Measurements from ENCODE around the gene RETN. TPM values are rescaled to one million over a fixed set of nuclear protein-coding genes. Genes with fewer than 3 reads are reported as not detected.

Gene RETN
- total and polyA plus RNA-seq, 8 donors = 6.2 to 41.4 (median 9.6) TPM; not detected in 5

DNA sequence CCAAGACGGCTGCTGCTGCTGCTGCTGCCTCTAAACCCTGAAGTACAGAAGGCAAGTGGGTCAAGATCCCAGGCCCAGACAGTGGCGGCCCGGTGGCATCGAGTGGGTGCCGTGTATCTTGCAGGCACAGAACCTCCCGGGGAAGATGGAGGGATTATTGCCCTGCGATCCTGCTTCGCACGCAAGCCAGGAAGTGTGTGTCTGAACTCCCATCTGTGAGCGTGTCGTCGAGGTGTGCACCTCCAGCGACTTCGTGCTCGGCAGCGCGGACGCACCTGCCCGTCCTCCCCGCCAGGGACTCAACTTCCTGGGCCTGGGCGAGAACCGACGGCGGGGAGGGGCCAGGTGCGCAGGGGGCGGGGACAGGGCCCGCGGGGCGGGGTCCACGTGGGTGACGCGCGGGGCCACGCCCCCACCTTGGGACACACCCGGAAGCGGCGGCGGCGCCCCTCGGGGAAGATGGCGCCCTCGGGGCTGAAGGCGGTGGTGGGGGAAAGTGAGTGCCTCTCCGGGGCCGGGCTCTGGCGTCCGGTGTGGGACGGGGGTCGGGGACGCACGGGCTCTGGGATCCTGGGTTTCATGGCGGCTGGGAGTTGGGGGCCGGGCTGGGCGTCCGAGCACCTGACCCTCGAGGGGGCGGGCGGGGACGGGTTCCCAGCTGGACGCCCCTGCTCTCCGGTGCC, 32.0 kb upstream of the RETN start, which contains the start of gene STXBP2:
TSS of gene STXBP2 (plus strand) at position 420 of the 683 bp plus-strand sequence. CDS start at position 460, 40 bp downstream.
- 7 to 25% (median 8%) methylated on average over 26 to 61 of the region's 61 CpGs for WGBS, 5 donors
- DNase-seq = peak; percentile 93
- no peak for TF ChIP-seq EP300 (IDR thresholded peaks at IDR 0.05)
- TF ChIP-seq POLR2A (IDR thresholded peaks at IDR 0.05) = peak in 1 of 4 donors; percentile 42
- TF ChIP-seq POLR2AphosphoS5 (IDR thresholded peaks at IDR 0.05) = peak in 2 of 3 donors; percentile 86 to 89
- TF ChIP-seq, protein P1, sequence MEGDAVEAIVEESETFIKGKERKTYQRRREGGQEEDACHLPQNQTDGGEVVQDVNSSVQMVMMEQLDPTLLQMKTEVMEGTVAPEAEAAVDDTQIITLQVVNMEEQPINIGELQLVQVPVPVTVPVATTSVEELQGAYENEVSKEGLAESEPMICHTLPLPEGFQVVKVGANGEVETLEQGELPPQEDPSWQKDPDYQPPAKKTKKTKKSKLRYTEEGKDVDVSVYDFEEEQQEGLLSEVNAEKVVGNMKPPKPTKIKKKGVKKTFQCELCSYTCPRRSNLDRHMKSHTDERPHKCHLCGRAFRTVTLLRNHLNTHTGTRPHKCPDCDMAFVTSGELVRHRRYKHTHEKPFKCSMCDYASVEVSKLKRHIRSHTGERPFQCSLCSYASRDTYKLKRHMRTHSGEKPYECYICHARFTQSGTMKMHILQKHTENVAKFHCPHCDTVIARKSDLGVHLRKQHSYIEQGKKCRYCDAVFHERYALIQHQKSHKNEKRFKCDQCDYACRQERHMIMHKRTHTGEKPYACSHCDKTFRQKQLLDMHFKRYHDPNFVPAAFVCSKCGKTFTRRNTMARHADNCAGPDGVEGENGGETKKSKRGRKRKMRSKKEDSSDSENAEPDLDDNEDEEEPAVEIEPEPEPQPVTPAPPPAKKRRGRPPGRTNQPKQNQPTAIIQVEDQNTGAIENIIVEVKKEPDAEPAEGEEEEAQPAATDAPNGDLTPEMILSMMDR (IDR thresholded peaks at IDR 0.05) = peak in 3 of 7 experiments; percentile 25 to 51 (median 26)
- Histone ChIP-seq H3K36me3 (peaks cover 0 to 41% (median 21%) of the 10 kb centered on the region in 4 donors), H3K4me3 (peak within 1 kb of the TSS; percentile 60 to 73 (median 62)), H3K4me1 (peaks cover 0 to 40% (median 28%) of the 10 kb centered on the region in 4 donors), H3K9me3 (no peaks in the 10 kb centered on the region), H3K27ac (peak within 1 kb of the TSS; percentile 84 to 96 (median 90)), H3K27me3 (peaks cover 0 to 45% (median 9%) of the 10 kb centered on the region in 3 donors)
- intact Hi-C loops (cut with DNase I; ENCODE audit: low total_unique reads) = no loop called here

DNA sequence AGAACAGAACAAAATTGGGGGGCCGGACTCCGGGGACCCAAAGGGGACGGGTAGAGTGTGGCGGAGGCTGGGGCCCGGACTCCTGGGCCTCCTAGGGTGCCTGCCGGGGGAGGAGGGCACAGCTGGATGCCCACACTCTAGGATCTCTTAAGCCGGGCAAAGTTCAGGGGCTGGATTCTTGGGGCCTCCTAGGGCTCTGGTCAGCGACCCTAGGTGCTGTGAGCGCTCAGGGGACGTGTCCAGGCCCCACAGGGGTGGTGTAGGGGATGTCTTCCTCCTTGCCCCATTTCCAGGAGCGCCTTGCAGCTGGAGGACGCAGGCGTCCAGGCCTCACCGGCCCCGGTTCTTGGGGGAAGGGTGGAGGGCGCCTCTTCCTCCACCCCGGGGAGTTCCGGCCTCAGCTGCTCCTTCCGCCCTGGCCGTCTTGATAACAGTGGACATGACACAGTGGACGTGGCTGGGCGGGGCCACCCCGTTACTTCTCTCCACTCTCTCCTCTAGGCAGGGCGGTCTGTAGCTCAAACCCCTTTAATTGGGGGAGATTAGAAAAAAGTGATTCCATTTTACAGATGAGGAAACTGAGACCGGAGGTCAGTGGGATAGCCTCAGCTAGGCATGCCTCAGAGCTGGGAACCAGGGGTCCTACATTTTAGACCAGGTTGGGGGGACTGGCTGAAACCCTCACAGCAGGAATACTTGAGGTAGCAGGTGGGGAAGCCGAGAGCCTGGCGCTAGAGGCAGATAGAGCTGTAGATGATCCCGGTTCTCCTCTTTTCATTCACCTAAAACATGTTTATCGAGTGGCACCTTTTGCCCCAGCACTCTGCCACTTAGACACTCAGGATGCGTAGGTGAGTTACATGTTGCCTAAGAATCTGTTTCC, 31.2 kb upstream of the RETN start:
- no peak for TF ChIP-seq POLR2A (IDR thresholded peaks at IDR 0.05)
- TF ChIP-seq POLR2AphosphoS5 (IDR thresholded peaks at IDR 0.05) = peak in 2 of 3 donors; percentile 31 to 47
- DNase-seq = peak; percentile 67 to 73
- no peaks in the 10 kb centered on the region for H3K9me3 ChIP-seq
- H3K27ac ChIP-seq = peak overlapping the region; percentile 84 to 96 (median 90)
- intact Hi-C loops (cut with DNase I; ENCODE audit: low total_unique reads) = no loop called here
- peaks cover 0 to 41% (median 18%) of the 10 kb centered on the region in 4 donors for H3K36me3 ChIP-seq
- peak overlapping the region; percentile 60 to 73 (median 62) for H3K4me3 ChIP-seq
- WGBS, 5 donors = 22 to 37% (median 28%) methylated on average over 21 to 30 of the region's 30 CpGs
- peaks cover 0 to 37% (median 28%) of the 10 kb centered on the region in 4 donors for H3K4me1 ChIP-seq
- H3K27me3 ChIP-seq = peaks cover 0 to 53% (median 9%) of the 10 kb centered on the region in 3 donors

DNA sequence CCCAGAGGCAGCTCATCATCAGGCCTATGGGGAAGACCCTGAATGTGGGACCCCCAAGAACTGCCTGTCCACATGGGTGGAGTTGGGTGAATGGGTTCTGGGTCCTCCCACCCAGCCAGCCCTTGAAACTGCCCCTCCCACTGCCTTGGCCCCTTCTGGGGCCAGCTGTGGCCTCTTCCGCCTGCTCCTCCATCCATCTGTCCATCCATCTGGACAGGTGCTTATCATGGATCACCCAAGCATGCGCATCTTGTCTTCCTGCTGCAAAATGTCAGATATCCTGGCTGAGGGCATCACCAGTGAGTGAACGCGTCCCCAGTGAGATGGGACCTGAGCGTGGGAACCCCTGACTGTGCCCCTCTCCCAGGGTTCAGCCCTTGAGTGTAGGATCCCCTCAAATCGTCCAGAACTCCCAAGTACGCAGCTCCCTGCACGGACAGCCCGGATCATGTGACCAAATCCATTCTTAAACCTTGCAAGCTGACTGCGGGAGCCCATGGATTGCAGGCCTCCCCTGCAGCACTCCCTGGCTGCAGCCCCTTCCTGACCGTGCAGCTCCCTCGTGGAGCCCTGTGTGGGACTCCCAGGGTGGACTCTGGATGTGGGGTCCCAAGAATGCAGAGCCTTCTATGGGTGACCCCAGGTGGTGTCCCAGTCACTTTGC, 29.9 kb upstream of the RETN start:
- no peak overlapping the region for H3K27ac ChIP-seq
- H3K9me3 ChIP-seq = no peaks in the 10 kb centered on the region
- intact Hi-C loops (cut with DNase I; ENCODE audit: low total_unique reads) = no loop called here
- H3K4me3 ChIP-seq = peak overlapping the region in 1 of 4 donors; percentile 3
- peaks cover 0 to 64% (median 9%) of the 10 kb centered on the region in 3 donors for H3K27me3 ChIP-seq
- TF ChIP-seq, protein P1 (IDR thresholded peaks at IDR 0.05) = no peak
- TF ChIP-seq POLR2AphosphoS5 (IDR thresholded peaks at IDR 0.05) = no peak
- no peak for TF ChIP-seq POLR2A (IDR thresholded peaks at IDR 0.05)
- TF ChIP-seq EP300 (IDR thresholded peaks at IDR 0.05) = no peak
- peaks cover 0 to 45% (median 19%) of the 10 kb centered on the region in 4 donors for H3K36me3 ChIP-seq
- peaks cover 0 to 43% (median 28%) of the 10 kb centered on the region in 4 donors for H3K4me1 ChIP-seq
- WGBS, 5 donors = 78 to 88% (median 79%) methylated on average over 9 to 12 of the region's 12 CpGs
- no peak for DNase-seq

DNA sequence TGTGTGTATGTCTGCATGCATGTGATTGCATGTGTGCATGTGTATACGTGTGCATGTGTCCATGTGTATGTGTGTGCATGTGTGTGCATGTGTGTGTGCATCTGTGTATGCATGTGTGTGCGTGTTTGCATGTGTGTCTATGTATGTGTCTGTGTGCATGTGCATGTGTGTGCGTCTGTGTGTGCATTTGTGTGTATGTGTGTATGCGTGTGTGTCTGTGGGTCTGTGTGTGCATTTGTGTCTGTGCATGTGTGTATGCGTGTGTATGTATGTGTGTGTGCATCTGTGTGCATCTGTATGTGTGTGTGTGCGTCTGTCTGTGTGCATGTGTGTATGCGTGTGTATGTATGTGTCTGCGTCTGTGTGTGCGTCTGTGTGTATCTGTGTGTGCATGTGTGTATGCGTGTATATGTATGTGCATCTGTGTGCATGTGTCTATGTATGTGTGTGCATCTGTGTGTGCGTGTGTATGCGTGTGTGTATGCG, 28.9 kb upstream of the RETN start:
- no peak overlapping the region for H3K27ac ChIP-seq
- no peak overlapping the region for H3K4me3 ChIP-seq
- peaks cover 0 to 51% (median 28%) of the 10 kb centered on the region in 4 donors for H3K4me1 ChIP-seq
- DNase-seq = no peak
- no peaks in the 10 kb centered on the region for H3K9me3 ChIP-seq
- peaks cover 0 to 63% (median 9%) of the 10 kb centered on the region in 3 donors for H3K27me3 ChIP-seq
- intact Hi-C loops (cut with DNase I; ENCODE audit: low total_unique reads) = no loop called here
- peaks cover 0 to 52% (median 25%) of the 10 kb centered on the region in 4 donors for H3K36me3 ChIP-seq
- 96 to 99% (median 97%) methylated on average over 13 of the region's 13 CpGs for WGBS, 5 donors
- TF ChIP-seq EP300 (IDR thresholded peaks at IDR 0.05) (no peak), POLR2A (IDR thresholded peaks at IDR 0.05) (no peak), POLR2AphosphoS5 (IDR thresholded peaks at IDR 0.05) (no peak)
- TF ChIP-seq, protein P1 (IDR thresholded peaks at IDR 0.05) = no peak
